ENCODE data around the gene XPO4.

DNA sequence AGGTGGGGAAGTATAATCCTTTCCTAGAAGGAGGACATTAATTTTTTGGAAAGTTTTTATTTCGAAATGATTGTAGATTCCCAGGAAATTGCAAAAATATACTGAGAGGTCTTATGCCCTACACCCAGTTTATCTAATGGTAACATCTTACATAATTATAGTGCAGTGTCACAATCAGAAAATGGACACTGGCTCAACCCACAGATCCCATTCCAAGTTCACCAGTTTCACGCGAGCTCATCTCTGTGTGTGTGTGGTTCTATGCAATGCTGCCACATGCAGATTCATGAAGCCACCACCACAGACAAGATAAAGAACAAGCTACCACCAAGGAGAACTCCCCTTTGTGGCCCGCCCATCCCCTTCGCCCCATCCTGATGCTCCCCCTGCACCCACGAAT lies 174.7 kb downstream of the XPO4 start:
- TF ChIP-seq, protein P1, sequence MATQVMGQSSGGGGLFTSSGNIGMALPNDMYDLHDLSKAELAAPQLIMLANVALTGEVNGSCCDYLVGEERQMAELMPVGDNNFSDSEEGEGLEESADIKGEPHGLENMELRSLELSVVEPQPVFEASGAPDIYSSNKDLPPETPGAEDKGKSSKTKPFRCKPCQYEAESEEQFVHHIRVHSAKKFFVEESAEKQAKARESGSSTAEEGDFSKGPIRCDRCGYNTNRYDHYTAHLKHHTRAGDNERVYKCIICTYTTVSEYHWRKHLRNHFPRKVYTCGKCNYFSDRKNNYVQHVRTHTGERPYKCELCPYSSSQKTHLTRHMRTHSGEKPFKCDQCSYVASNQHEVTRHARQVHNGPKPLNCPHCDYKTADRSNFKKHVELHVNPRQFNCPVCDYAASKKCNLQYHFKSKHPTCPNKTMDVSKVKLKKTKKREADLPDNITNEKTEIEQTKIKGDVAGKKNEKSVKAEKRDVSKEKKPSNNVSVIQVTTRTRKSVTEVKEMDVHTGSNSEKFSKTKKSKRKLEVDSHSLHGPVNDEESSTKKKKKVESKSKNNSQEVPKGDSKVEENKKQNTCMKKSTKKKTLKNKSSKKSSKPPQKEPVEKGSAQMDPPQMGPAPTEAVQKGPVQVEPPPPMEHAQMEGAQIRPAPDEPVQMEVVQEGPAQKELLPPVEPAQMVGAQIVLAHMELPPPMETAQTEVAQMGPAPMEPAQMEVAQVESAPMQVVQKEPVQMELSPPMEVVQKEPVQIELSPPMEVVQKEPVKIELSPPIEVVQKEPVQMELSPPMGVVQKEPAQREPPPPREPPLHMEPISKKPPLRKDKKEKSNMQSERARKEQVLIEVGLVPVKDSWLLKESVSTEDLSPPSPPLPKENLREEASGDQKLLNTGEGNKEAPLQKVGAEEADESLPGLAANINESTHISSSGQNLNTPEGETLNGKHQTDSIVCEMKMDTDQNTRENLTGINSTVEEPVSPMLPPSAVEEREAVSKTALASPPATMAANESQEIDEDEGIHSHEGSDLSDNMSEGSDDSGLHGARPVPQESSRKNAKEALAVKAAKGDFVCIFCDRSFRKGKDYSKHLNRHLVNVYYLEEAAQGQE (IDR thresholded peaks at IDR 0.05; ENCODE audit: insufficient read depth in 1 of 2, low read depth in 2 of 2, low read length in 2 of 2), result no peak
- no peak for TF ChIP-seq SIN3A (IDR thresholded peaks at IDR 0.05; ENCODE audit: borderline replicate concordance, insufficient read depth, low read length)
